ENCODE measurements around the gene POLR2I. TPM values are rescaled to one million over a fixed set of nuclear protein-coding genes. Genes with fewer than 3 reads are reported as not detected.

Gene POLR2I
- total and polyA plus RNA-seq, 2 of the 13 experiments (the other 11 are each of a cell fraction or from before 2014, with no cell fraction given), result 40.5 to 104 TPM

DNA sequence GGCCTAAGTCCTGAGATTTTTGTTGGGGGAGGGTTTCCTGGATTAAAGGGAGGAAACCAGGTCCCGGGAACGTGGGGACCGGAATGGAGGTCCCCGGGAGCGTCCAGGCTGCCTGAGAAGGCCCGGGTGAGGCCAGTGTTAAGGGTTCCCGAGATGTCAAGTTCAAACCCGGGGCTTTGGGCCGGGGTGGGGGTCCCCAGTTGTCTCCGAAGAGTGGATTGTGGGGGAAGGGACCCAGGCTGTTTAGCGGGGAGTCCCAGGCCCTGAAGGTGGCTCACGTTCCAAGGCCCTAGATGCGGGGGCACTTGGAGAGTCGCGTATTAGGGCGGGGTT, 37.3 kb upstream of the POLR2I start:
- H3K4me2 ChIP-seq (ENCODE audit: low read depth, low read length), result no peak overlapping the region
- no peak overlapping the region for H3K4me3 ChIP-seq (replicated peaks in 1 of 3; ENCODE audit: insufficient read depth in 1 of 3, low read depth in 2 of 3, low read length in 3 of 3)
- no peak overlapping the region for H3K9ac ChIP-seq (ENCODE audit: insufficient read depth, low read depth, low read length)
- H4K20me1 ChIP-seq (ENCODE audit: insufficient read depth, low read length), result no peaks in the 10 kb centered on the region
- FAIRE-seq (no peak), ATAC-seq (no peak), DNase-seq (ENCODE audit: low spot score) (no peak)
- H3K27ac ChIP-seq (ENCODE audit: extremely low read length, insufficient read depth, low read length), result no peak overlapping the region
- no peaks in the 10 kb centered on the region for H3K9me3 ChIP-seq (ENCODE audit: low read length)
- CTCF ChIA-PET (ENCODE audit: low intra/inter-chr PET ratio, low total read pairs), result no interaction called here
- intact Hi-C loops (cut with micrococcal nuclease; ENCODE audit: unreplicated experiment) (no loop called here), in situ Hi-C loops (cut with HindIII; ENCODE audit: extremely low pct_ligation_motif_present, low pct_unique_long_range_greater_than_20kb) (no loop called here)
- H3K79me2 ChIP-seq (ENCODE audit: insufficient read depth, low read length), result no peaks in the 10 kb centered on the region
- BruUV-seq (replicated peaks), result no TSS peak
- 98% methylated on average over 7 of the region's 16 CpGs for WGBS (ENCODE audit: low lambda C conversion rate)
- no peak for TF ChIP-seq PCBP1 (IDR thresholded peaks at IDR 0.05; ENCODE audit: borderline replicate concordance, low read depth, low read length)
- TF ChIP-seq MAF1 (CRISPR knock-in tag; IDR thresholded peaks at IDR 0.05; ENCODE audit: borderline replicate concordance), result no peak
- POLR2A ChIA-PET, result no interaction called here
- H2AFZ ChIP-seq (ENCODE audit: low read length), result no peak overlapping the region
- no peaks in the 10 kb centered on the region for H3K27me3 ChIP-seq (ENCODE audit: control insufficient read depth in 1 of 2, insufficient read depth in 2 of 2, low read length in 2 of 2)
- no peaks in the 10 kb centered on the region for H3K4me1 ChIP-seq (ENCODE audit: insufficient read depth, low read length)
- H3K36me3 ChIP-seq (replicated peaks in 1 of 2; ENCODE audit: control insufficient read depth in 1 of 2, insufficient read depth in 2 of 2, low read length in 2 of 2), result peaks cover 15 to 33% of the 10 kb centered on the region in 2 experiments; a peak in 4 of 5 replicates

DNA sequence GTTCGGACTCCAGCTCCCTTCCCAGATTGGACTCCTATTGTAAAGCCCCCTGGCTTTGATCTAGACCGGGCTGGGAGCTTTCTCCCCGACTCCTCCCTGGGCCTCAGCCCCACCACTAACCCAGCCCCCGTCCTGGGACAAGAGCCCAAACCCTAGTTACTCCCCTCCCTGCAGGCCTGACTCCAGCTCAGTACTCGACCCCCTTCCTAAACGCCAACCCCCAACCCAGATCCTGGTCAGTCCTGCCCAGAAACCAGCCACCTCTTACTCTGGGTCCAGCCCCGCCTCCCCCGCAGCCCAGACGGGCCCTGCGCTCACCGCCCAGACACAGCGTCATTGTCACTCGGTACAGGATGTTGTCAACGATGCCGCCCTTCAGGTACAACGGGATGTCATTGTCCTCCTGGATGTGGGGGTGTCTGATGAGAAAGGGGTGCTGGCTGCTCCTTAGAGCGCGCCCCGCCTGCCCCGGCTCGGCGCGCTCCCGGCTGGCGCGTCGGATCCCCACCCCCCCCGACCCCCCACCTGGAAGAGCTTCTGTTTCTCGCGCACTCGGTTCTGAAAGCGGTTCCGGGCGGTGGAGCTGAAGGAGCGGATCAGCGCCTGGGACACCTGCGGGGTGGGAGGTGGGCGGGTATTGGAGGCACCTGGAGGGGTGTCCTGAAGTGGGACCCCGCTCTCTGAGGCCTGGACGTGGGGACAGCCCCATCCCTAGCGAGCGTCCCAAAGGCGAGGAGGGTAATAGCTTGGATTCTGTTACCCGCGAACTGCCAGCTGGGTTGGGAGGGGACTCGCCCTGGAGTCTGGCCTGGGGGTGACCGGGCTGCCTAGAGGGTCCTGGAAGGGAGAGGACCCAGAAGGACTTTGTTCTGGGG, 36.7 kb upstream of the POLR2I start:
- DNase-seq (ENCODE audit: low spot score) (no peak), FAIRE-seq (no peak), ATAC-seq (no peak)
- Histone ChIP-seq H3K4me1 (ENCODE audit: insufficient read depth, low read length) (no peaks in the 10 kb centered on the region), H2AFZ (ENCODE audit: low read length) (no peak overlapping the region), H3K9me3 (ENCODE audit: low read length) (no peaks in the 10 kb centered on the region), H3K9ac (ENCODE audit: insufficient read depth, low read depth, low read length) (no peak overlapping the region), H3K4me3 (replicated peaks in 1 of 3; ENCODE audit: insufficient read depth in 1 of 3, low read depth in 2 of 3, low read length in 3 of 3) (no peak overlapping the region), H3K79me2 (ENCODE audit: insufficient read depth, low read length) (no peaks in the 10 kb centered on the region), H4K20me1 (ENCODE audit: insufficient read depth, low read length) (no peaks in the 10 kb centered on the region), H3K36me3 (replicated peaks in 1 of 2; ENCODE audit: control insufficient read depth in 1 of 2, insufficient read depth in 2 of 2, low read length in 2 of 2) (peaks cover 18 to 37% of the 10 kb centered on the region in 2 experiments; a peak in 4 of 5 replicates), H3K4me2 (ENCODE audit: low read depth, low read length) (no peak overlapping the region), H3K27me3 (ENCODE audit: control insufficient read depth in 1 of 2, insufficient read depth in 2 of 2, low read length in 2 of 2) (no peaks in the 10 kb centered on the region), H3K27ac (ENCODE audit: extremely low read length, insufficient read depth, low read length) (no peak overlapping the region)
- in situ Hi-C loops (cut with HindIII; ENCODE audit: extremely low pct_ligation_motif_present, low pct_unique_long_range_greater_than_20kb) (no loop called here), intact Hi-C loops (cut with micrococcal nuclease; ENCODE audit: unreplicated experiment) (no loop called here)
- WGBS (ENCODE audit: low lambda C conversion rate), result 97% methylated on average over 35 of the region's 47 CpGs
- no TSS peak for BruUV-seq (replicated peaks)
- TF ChIP-seq AGO2 (optimal IDR thresholded peaks at IDR 0.05; ENCODE audit: low read depth, low read length), result peak; percentile 67
- TF ChIP-seq RBFOX2 (IDR thresholded peaks at IDR 0.05; ENCODE audit: low read depth, low read length), result peak; percentile 47; the same call in 1 of the 2 replicates
- no peak for TF ChIP-seq FOXO1 (CRISPR knock-in tag; IDR thresholded peaks at IDR 0.05)
- peak; percentile 20; the same call in 1 of the 2 replicates for TF ChIP-seq POLR2G (IDR thresholded peaks at IDR 0.05; ENCODE audit: low read depth, low read length)
- ChIA-PET POLR2A (no interaction called here), CTCF (ENCODE audit: low intra/inter-chr PET ratio, low total read pairs) (no interaction called here)
